ENCODE results near the gene TEX48. TPM values are rescaled to one million over a fixed set of nuclear protein-coding genes. Genes with fewer than 3 reads are reported as not detected.

Gene TEX48
- total RNA-seq, 1 experiment from 2014 or later, result 2.4 TPM

DNA sequence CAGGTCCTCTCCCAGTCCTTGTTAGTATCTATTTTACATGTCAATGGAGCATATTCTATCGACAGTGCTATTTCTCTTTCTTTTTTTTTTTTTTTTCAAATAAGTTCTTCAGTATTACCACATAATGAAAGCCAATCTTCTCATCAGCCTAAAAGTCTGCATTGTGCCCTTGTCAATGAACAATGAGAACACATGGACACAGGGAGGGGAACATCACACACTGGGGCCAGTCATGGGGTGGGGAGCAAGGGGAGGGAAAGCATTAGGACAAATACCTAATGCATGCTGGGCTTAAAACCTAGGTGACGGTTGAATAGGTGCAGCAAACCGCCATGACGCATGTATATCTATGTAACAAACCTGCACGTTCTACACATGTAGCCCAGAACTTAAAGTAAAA lies 47.7 kb upstream of the TEX48 start:
- no peak overlapping the region for H2AFZ ChIP-seq (ENCODE audit: low read length)
- no peaks in the 10 kb centered on the region for H3K27me3 ChIP-seq (ENCODE audit: low read length)
- H3K9me3 ChIP-seq (ENCODE audit: low read length), result no peaks in the 10 kb centered on the region
- H3K4me1 ChIP-seq (ENCODE audit: insufficient read depth, low read length), result peaks cover 29% of the 10 kb centered on the region
- DNase-seq, result no peak
- ChIA-PET POLR2A (ENCODE audit: unreplicated experiment) (no interaction called here), CTCF (no interaction called here)
- H4K20me1 ChIP-seq (ENCODE audit: low read length), result no peaks in the 10 kb centered on the region
- H3K4me3 ChIP-seq (ENCODE audit: low read length), result no peak overlapping the region
- intact Hi-C loops (cut with micrococcal nuclease), result no loop called here
- no peaks in the 10 kb centered on the region for H3K36me3 ChIP-seq (ENCODE audit: low read depth, low read length)
- no peak for TF ChIP-seq EZH2phosphoT487 (IDR thresholded peaks at IDR 0.05; ENCODE audit: borderline replicate concordance, low read length)
- no peak for TF ChIP-seq EZH2 (IDR thresholded peaks at IDR 0.05; ENCODE audit: low read length, unreplicated experiment)
- no peak for TF ChIP-seq CTCF (conservative IDR thresholded peaks at IDR 0.05; ENCODE audit: low read depth, low read length)
- H3K9me2 ChIP-seq (replicated peaks; ENCODE audit: low read length), result no peaks in the 10 kb centered on the region
- H3K79me2 ChIP-seq (ENCODE audit: low read length), result no peaks in the 10 kb centered on the region
- no peak overlapping the region for H3K9ac ChIP-seq (ENCODE audit: low read length)
- ATAC-seq, result no peak
- no peaks in the 10 kb centered on the region for H3F3A ChIP-seq (ENCODE audit: low read length, unreplicated experiment)
- no peak overlapping the region for H3K4me2 ChIP-seq (ENCODE audit: low read length)
- no peak overlapping the region for H3K27ac ChIP-seq (ENCODE audit: low read length)
- no TSS peak for BruUV-seq (replicated peaks)

- no peak for ATAC-seq
- no peak overlapping the region for H2AFZ ChIP-seq (ENCODE audit: low read length)
- H3K27ac ChIP-seq (ENCODE audit: low read length), result no peak overlapping the region
- intact Hi-C loops (cut with micrococcal nuclease), result no loop called here
- no peaks in the 10 kb centered on the region for H4K20me1 ChIP-seq (ENCODE audit: low read length)
- H3K9me2 ChIP-seq (replicated peaks; ENCODE audit: low read length), result no peaks in the 10 kb centered on the region
- TF ChIP-seq CTCF (conservative IDR thresholded peaks at IDR 0.05; ENCODE audit: low read depth, low read length) (no peak), EZH2 (IDR thresholded peaks at IDR 0.05; ENCODE audit: low read length, unreplicated experiment) (no peak), EZH2phosphoT487 (IDR thresholded peaks at IDR 0.05; ENCODE audit: borderline replicate concordance, low read length) (no peak)
- DNase-seq, result no peak
- BruUV-seq (replicated peaks), result no TSS peak
- H3K79me2 ChIP-seq (ENCODE audit: low read length), result no peaks in the 10 kb centered on the region
- no peaks in the 10 kb centered on the region for H3K36me3 ChIP-seq (ENCODE audit: low read depth, low read length)
- H3K27me3 ChIP-seq (ENCODE audit: low read length), result no peaks in the 10 kb centered on the region
- no peak overlapping the region for H3K9ac ChIP-seq (ENCODE audit: low read length)
- no peaks in the 10 kb centered on the region for H3F3A ChIP-seq (ENCODE audit: low read length, unreplicated experiment)
- H3K4me1 ChIP-seq (ENCODE audit: insufficient read depth, low read length), result peaks cover 21% of the 10 kb centered on the region
- CTCF ChIA-PET, result no interaction called here
- no peak overlapping the region for H3K4me3 ChIP-seq (ENCODE audit: low read length)
- POLR2A ChIA-PET (ENCODE audit: unreplicated experiment), result no interaction called here
- H3K9me3 ChIP-seq (ENCODE audit: low read length), result no peaks in the 10 kb centered on the region
- H3K4me2 ChIP-seq (ENCODE audit: low read length), result no peak overlapping the region
Observed at GRCh38 chr9:114725930-114726329, 43.9 kb upstream of the TEX48 start.

- no peaks in the 10 kb centered on the region for H3K79me2 ChIP-seq (ENCODE audit: low read length)
- intact Hi-C loops (cut with micrococcal nuclease), result no loop called here
- H4K20me1 ChIP-seq (ENCODE audit: low read length), result no peaks in the 10 kb centered on the region
- H3K9me2 ChIP-seq (replicated peaks; ENCODE audit: low read length), result no peaks in the 10 kb centered on the region
- no TSS peak for BruUV-seq (replicated peaks)
- TF ChIP-seq EZH2 (IDR thresholded peaks at IDR 0.05; ENCODE audit: low read length, unreplicated experiment), result no peak
- TF ChIP-seq CTCF (conservative IDR thresholded peaks at IDR 0.05; ENCODE audit: low read depth, low read length), result no peak
- no peak for TF ChIP-seq EZH2phosphoT487 (IDR thresholded peaks at IDR 0.05; ENCODE audit: borderline replicate concordance, low read length)
- no peak overlapping the region for H3K4me2 ChIP-seq (ENCODE audit: low read length)
- peaks cover 32% of the 10 kb centered on the region for H3K4me1 ChIP-seq (ENCODE audit: insufficient read depth, low read length)
- POLR2A ChIA-PET (ENCODE audit: unreplicated experiment), result no interaction called here
- no peak for DNase-seq
- no peaks in the 10 kb centered on the region for H3F3A ChIP-seq (ENCODE audit: low read length, unreplicated experiment)
- H3K27ac ChIP-seq (ENCODE audit: low read length), result no peak overlapping the region
- H2AFZ ChIP-seq (ENCODE audit: low read length), result no peak overlapping the region
- no peaks in the 10 kb centered on the region for H3K36me3 ChIP-seq (ENCODE audit: low read depth, low read length)
- no peaks in the 10 kb centered on the region for H3K9me3 ChIP-seq (ENCODE audit: low read length)
- no peak for ATAC-seq
- H3K9ac ChIP-seq (ENCODE audit: low read length), result no peak overlapping the region
- CTCF ChIA-PET, result no interaction called here
- H3K4me3 ChIP-seq (ENCODE audit: low read length), result no peak overlapping the region
- no peaks in the 10 kb centered on the region for H3K27me3 ChIP-seq (ENCODE audit: low read length)
Observed at GRCh38 chr9:114724744-114725143, 42.8 kb upstream of the TEX48 start.

Measured in PC-3 (cell line).